Endodermal cell (in vitro differentiated cells): ENCODE measurements around the gene USHBP1. TPM values are rescaled to one million over a fixed set of nuclear protein-coding genes. Genes with fewer than 3 reads are reported as not detected.

ENCODE experiments used
- DNase-seq: peaks from one replicate; pipeline ENCODE4 v3.0.0-alpha.2; 2017
- H3K27ac ChIP-seq: 2 replicates; pipeline ENCODE4 v1.5.1; 2013; ENCODE audit warnings: mild to moderate bottlenecking, low read depth, low read length, moderate library complexity
- H3K27me3 ChIP-seq: 2 replicates; pipeline ENCODE4 v1.6.1; 2013; ENCODE audit warnings: mild to moderate bottlenecking, low read length, moderate library complexity; ENCODE audit not compliant: insufficient read depth, control insufficient read depth, poor library complexity, severe bottlenecking
- H3K36me3 ChIP-seq: 2 replicates; pipeline ENCODE4 v1.7.0; 2013; ENCODE audit warnings: mild to moderate bottlenecking, low read length, moderate library complexity; ENCODE audit not compliant: control insufficient read depth, insufficient read depth
- H3K4me1 ChIP-seq: one replicate; pipeline ENCODE4 v1.7.0; 2013; ENCODE audit warnings: low read length; ENCODE audit not compliant: control insufficient read depth, insufficient read depth
- H3K4me3 ChIP-seq: 2 replicates; pipeline ENCODE4 v1.5.1; 2013; ENCODE audit warnings: mild to moderate bottlenecking, low read length, moderate library complexity
- H3K9ac ChIP-seq: 2 replicates; pipeline ENCODE4 v1.6.1; 2013; ENCODE audit warnings: mild to moderate bottlenecking, low read length, moderate library complexity; ENCODE audit not compliant: poor library complexity, severe bottlenecking; ENCODE audit errors: extremely low read depth
- H3K9me3 ChIP-seq: 2 replicates; pipeline ENCODE4 v1.6.1; 2013; ENCODE audit warnings: mild to moderate bottlenecking, low read length, moderate library complexity; ENCODE audit not compliant: control insufficient read depth
- H3K27ac Mint-ChIP-seq: 2 replicates; pipeline ENCODE4 v1.8.0; 2020; ENCODE audit warnings: mixed read lengths
- H3K27me3 Mint-ChIP-seq: 2 replicates; pipeline ENCODE4 v1.8.0; 2021; ENCODE audit warnings: mild to moderate bottlenecking, mixed read lengths; ENCODE audit not compliant: insufficient read depth
- H3K36me3 Mint-ChIP-seq: 2 replicates; pipeline ENCODE4 v1.8.0; 2020; ENCODE audit warnings: low read depth, mixed read lengths
- H3K4me1 Mint-ChIP-seq: 2 replicates; pipeline ENCODE4 v1.8.0; 2020; ENCODE audit warnings: mixed read lengths
- H3K4me3 Mint-ChIP-seq: 2 replicates; pipeline ENCODE4 v1.8.0; 2020; ENCODE audit warnings: mild to moderate bottlenecking, moderate library complexity, mixed read lengths
- H3K9me3 Mint-ChIP-seq: 2 replicates; pipeline ENCODE4 v1.8.0; 2020; ENCODE audit warnings: mild to moderate bottlenecking, mixed read lengths
- CTCF ChIP-seq: fragments of 200-600 bp; sonication (generic); conservative IDR thresholded peaks from 2 replicates; pipeline ENCODE4 v1.5.0; 2021; ENCODE audit warnings: antibody characterized with exemption, mild to moderate bottlenecking
- WGBS, 2 experiments: methylation state at CpG; one replicate each; pipeline versions ENCODE4 v1.1.5 to v1.1.7; 2013; ENCODE audit warnings: missing lambda C conversion rate in 2 of 2, mixed read lengths in 1 of 2; ENCODE audit not compliant: insufficient coverage in 1 of 2, insufficient read length in 1 of 2; 5-methylcytosine and 5-hydroxymethylcytosine counted together
- total RNA-seq, 2 donors: library from RNA; stranded (reverse); fragmentation: NEBNext Ultra II Directional in 1 of 2; extraction: Animal tissue kit (Norgen Biotek cat#: 25700) in 1 of 2; gene quantifications; 2 replicates in 1 of 2; 3 replicates in 1 of 2; pipeline ENCODE4 v1.2.1, GENCODE V29; 2021

Gene USHBP1
- total RNA-seq, 2 donors from 2014 or later: 3.8 to 6.2 TPM

GRCh38 chr19:17205237-17206140 lies 59.1 kb downstream of the USHBP1 start:
- Histone ChIP-seq H3K9ac (no peak overlapping the region), H3K27me3 (no peaks in the 10 kb centered on the region), H3K36me3 (peaks cover 59% of the 10 kb centered on the region), H3K4me1 (no peaks in the 10 kb centered on the region), H3K4me3 (no peak overlapping the region), H3K27ac (no peak overlapping the region), H3K9me3 (no peaks in the 10 kb centered on the region)
- DNase-seq: peak; percentile 92
- Mint-ChIP-seq H3K4me1 (no peaks in the 10 kb centered on the region), H3K36me3 (peaks cover 74% of the 10 kb centered on the region), H3K27me3 (no peaks in the 10 kb centered on the region), H3K9me3 (no peaks in the 10 kb centered on the region), H3K27ac (no peak overlapping the region), H3K4me3 (no peak overlapping the region)
- WGBS, 2 experiments: 89 to 95% methylated on average over 23 to 26 of the region's 27 CpGs
- TF ChIP-seq CTCF: peak; percentile 91

GRCh38 chr19:17202713-17203112 lies 61.8 kb downstream of the USHBP1 start:
- Histone ChIP-seq H3K4me3 (no peak overlapping the region), H3K36me3 (peaks cover 60% of the 10 kb centered on the region), H3K9me3 (no peaks in the 10 kb centered on the region), H3K27me3 (no peaks in the 10 kb centered on the region), H3K27ac (no peak overlapping the region), H3K4me1 (no peaks in the 10 kb centered on the region), H3K9ac (no peak overlapping the region)
- 97% methylated on average over 15 to 17 of the region's 17 CpGs for WGBS, 2 experiments
- DNase-seq: no peak
- H3K9me3 Mint-ChIP-seq: no peaks in the 10 kb centered on the region
- H3K4me3 Mint-ChIP-seq: no peak overlapping the region
- H3K27ac Mint-ChIP-seq: no peak overlapping the region
- H3K36me3 Mint-ChIP-seq: peaks cover 76% of the 10 kb centered on the region
- no peak for TF ChIP-seq CTCF
- no peaks in the 10 kb centered on the region for H3K27me3 Mint-ChIP-seq
- H3K4me1 Mint-ChIP-seq: no peaks in the 10 kb centered on the region

GRCh38 chr19:17202249-17202648 lies 62.3 kb downstream of the USHBP1 start:
- H3K9ac ChIP-seq: no peak overlapping the region
- no peak overlapping the region for H3K4me3 ChIP-seq
- no peak overlapping the region for H3K27ac ChIP-seq
- Mint-ChIP-seq H3K27ac (no peak overlapping the region), H3K4me3 (no peak overlapping the region), H3K27me3 (no peaks in the 10 kb centered on the region), H3K4me1 (no peaks in the 10 kb centered on the region), H3K36me3 (peaks cover 81% of the 10 kb centered on the region), H3K9me3 (no peaks in the 10 kb centered on the region)
- no peaks in the 10 kb centered on the region for H3K4me1 ChIP-seq
- H3K27me3 ChIP-seq: no peaks in the 10 kb centered on the region
- WGBS, 2 experiments: 89 to 91% methylated on average over 8 to 9 of the region's 9 CpGs
- no peak for TF ChIP-seq CTCF
- peak; percentile 67 for DNase-seq
- H3K9me3 ChIP-seq: no peaks in the 10 kb centered on the region
- H3K36me3 ChIP-seq: peaks cover 63% of the 10 kb centered on the region
